GM21423 (cell line): ENCODE measurements around the gene GINS2.

Experiments
- ATAC-seq: cut with Tn5 transposase; IDR thresholded peaks from one replicate; pipeline ENCODE4 v1.9.1; 2021; ENCODE audit warnings: mild to moderate bottlenecking, moderate library complexity; ENCODE audit not compliant: unreplicated experiment

Gene GINS2

DNA sequence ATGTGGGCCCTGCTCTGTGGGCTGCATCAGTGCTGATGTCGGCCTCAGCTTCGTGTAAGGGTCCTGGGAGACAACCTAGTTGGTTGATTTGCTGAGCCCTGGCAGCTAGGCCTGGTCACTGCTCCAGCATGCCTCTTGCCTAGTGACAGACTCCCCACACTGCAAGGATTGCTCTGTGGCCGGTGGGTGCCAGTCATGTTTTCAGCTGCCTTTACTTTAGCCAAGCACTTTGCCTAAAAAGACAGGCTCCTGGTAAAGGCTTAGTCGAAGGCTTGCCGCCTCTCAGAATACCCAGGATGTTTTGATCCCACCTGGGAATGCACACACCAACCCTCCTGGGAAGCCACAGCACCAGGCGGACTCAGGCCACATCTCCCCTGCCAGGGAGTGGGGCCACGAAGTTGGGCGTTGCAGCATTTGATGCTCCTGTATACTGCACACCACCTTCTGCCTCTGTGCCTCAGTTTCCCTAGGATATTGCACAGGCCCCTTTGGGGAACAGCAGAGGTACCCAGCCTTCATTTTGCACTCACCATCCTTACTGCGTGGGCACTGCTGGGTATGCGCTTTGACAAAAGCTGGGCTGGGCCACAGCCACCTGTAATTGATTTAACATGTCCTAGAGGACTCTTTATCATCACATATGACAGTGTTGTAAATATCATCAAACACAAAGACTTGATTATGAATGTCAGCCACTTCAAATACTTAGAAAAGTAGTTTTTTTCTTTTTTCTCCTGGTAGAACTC lies 19.9 kb downstream of the GINS2 start:
- no peak for ATAC-seq

DNA sequence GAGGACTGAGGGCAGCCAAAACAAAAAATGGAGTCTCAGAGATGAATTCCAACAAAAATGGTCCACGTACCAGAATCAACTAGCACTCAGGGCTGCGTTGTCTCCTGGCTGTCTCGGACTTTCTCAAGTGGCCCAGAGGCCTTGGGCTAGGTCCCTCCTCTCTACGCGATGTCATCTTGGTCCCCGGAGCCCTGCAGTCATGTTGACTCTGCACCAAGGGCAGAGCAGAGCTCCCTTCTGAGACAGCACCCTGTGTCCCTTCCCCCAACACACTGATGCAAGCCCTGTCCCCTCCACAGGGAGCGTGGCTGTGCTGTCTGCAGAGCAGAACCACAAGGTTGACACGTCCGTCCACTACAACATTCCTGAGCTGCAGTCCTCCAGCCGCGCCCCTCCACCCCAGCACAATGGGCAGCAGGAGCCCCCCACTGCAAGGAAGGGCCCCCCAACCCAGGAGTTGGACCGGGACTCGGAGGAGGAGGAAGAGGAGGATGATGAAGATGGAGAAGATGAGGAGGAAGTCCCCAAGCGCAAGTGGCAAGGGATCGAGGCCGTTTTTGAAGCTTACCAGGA lies 20.8 kb downstream of the GINS2 start:
- no peak for ATAC-seq

DNA sequence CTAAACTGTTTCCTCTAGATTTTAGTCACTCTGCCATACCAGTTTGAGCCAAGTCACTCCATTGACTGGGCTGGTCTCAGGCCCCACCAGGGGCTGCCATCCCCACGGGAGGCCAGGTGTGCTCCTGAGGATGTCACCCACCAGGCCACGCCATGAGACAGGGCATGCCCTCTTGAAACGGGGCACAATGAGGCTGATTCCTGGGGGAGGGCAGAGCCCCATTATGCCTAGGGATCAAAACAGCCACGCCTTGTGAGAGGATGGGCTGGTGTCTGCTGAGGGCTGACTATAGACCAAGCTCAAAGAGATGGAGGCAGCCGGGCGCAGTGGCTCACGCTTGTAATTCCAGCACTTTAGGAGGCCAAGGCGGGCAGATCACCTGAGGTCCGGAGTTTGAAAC lies 21.5 kb downstream of the GINS2 start:
- ATAC-seq: no peak

DNA sequence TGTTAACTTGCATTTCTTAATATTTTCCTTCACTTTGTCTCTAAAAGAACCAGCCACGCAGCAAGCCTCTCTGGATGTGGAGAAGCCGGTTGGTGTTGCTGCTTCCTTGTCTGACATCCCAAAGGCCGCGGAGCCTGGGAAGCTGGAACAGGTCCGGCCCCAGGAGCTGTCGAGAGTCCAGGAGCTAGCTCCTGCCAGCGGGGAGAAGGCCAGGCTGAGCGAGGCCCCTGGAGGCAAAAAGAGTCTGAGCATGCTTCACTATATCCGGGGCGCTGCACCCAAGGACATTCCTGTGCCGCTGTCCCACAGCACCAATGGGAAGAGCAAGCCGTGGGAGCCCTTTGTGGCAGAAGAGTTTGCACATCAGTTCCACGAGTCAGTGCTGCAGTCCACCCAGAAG lies 22.8 kb downstream of the GINS2 start:
- ATAC-seq: no peak

DNA sequence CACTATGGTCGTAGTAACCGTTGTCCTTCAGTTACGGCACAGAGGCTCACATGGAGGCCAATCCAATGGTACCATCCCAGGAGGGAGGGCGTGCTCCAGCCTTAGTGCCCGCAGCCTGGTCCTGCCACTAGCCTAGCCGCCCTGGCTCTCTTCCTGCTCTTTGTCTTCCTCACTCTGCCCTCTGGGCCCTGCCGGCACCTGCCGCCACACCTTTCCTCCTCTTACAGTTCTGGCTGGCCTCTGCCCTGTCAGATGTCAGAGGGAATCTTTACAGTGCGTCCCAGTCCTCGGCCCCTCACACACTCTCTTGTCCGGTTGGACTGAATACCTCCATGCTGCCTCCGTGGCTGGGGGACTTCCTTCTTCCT lies 23.4 kb downstream of the GINS2 start:
- ATAC-seq: no peak

DNA sequence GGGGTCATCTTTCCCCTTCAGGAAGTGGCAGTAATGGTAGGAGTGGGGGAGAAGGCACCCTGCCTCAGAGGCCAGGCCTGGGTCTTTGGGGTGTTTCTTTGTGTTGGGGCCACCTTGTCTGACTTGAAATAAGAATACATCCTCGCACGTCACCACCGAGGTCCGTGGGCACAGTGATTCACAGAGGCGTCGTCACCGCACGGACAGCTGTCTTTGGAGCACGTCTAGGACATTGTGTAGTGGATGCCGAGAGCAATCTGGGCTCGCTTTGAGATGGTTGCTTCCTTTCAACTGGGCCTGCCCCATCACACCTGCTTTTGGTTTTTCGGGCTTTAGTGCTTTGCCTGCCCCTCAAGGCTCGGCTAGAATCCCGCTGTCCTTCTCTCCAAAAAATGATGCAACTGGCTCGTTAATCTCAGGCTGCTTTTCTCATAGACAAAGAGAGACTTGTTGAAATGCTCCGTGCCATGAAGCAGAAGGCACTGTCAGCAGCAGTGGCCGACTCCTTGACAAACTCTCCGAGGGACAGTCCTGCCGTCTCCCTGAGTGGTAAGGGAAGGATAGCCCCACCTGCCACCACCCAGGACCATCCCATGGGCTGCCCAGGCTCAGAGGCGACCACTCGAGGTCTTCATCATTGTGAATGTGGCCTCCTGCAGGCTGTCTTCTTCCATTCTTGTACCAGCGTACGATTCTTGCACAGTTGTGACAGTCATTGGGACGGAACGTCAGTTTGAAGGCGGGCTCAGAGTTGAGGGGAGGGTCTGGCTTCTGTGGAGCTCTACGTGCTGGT lies 24.0 kb downstream of the GINS2 start:
- no peak for ATAC-seq

DNA sequence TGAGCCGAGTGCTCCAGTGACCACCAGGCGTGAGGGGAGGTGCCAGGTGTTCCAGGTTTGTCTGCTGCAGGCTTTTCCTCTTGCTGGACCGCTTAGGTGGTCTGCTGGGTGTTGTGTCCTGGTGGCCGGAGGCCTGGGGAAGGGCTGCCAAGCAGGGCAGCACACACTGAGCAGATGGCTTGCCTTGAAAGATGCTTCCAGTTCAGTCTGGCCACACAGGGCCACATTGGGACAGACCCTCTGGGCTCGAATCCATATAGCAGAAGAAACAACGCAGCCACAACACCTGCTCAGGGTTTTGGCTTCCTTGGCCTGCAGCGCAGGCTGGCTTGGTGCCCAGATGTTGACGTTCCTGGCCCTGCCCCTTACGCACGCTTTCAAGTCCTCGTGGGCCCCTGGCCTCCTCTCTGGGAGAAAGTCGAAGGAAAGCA lies 24.8 kb downstream of the GINS2 start:
- ATAC-seq: no peak

DNA sequence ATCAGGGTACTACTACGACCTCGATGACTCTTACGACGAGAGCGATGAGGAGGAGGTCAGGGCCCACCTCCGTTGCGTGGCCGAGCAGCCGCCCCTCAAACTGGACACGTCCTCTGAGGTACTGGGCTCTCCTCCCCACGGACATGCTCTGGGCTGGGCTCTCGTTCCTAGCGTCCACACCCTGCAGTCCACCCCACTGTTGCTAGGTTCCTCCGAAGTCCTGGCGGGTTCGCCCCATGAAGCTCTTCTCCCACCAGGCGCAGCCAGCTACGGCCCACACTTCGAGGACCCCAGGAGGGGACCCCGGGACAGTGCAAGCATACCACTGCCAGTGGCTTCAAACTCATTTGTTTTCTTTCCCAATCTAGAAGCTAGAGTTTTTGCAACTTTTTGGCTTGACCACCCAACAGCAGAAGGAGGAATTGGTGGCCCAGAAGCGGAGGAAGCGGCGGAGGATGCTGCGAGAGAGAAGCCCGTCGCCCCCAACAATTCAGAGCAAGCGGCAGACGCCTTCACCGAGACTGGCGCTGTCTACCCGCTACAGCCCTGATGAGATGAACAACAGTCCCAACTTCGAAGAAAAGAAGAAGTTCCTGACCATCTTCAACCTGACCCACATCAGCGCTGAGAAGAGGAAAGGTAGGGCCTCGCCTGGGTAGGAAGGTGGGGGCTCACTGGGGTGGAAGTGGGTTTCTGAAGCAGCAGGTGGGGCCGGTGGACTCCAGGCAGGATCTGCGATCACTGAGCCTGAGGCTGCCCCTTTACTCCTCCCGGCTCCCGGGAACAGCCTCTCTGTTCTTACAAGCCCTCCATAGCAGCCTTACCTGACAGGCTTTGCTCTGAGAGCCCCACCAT lies 25.6 kb downstream of the GINS2 start:
- no peak for ATAC-seq

DNA sequence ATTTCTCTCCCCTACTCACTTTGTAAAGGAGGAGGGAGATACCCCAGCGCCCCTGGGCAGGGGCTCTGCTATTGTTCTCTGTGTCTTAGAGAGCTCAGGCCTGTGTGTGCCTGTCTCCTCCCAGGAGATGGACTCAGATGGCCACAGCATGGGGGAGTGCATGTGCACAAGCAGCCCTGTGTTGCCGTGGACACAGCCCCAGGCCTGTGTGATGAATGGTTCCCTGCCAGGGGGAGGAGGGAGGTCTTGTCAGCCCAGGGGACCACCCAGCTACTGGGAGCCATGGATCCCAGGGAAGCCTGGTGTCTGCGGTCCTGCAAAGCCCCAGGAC lies 26.3 kb downstream of the GINS2 start:
- no peak for ATAC-seq

DNA sequence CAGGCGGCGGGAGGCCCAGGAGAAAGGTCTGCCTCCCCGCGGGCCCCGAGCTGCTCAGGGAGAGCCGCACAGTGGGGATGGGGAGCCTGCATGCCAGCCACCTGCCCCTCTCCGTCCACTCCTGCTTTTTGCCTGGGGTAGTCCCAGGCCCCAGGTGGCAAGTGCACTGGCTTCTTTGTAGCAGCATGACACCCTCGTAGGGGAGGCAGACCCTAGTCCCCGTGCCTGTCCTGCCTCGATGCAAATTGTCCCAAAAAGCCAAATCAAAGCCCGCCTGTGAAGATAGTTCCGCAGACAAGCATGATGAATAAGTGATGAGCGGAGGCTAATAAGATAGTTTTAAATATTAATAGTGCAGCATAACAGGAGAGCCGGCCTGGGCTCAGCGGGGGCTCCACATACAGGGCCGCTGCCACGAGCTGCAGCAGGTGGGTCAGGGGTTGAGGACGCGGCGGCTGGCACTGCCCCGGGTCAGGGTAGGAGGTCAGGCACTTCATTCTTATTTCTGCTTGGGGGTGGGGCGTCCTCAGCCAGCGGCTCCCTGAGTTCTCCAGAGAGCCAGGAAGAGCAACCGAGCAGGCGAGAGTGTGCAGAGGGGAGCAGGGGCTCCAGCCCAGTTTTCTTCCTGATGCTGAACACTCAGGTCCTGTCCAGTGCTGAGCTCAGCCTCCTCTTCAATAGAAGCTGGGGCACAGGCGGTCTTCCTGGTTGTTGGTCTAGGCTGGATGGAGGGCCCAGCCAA lies 26.8 kb downstream of the GINS2 start:
- ATAC-seq: no peak

DNA sequence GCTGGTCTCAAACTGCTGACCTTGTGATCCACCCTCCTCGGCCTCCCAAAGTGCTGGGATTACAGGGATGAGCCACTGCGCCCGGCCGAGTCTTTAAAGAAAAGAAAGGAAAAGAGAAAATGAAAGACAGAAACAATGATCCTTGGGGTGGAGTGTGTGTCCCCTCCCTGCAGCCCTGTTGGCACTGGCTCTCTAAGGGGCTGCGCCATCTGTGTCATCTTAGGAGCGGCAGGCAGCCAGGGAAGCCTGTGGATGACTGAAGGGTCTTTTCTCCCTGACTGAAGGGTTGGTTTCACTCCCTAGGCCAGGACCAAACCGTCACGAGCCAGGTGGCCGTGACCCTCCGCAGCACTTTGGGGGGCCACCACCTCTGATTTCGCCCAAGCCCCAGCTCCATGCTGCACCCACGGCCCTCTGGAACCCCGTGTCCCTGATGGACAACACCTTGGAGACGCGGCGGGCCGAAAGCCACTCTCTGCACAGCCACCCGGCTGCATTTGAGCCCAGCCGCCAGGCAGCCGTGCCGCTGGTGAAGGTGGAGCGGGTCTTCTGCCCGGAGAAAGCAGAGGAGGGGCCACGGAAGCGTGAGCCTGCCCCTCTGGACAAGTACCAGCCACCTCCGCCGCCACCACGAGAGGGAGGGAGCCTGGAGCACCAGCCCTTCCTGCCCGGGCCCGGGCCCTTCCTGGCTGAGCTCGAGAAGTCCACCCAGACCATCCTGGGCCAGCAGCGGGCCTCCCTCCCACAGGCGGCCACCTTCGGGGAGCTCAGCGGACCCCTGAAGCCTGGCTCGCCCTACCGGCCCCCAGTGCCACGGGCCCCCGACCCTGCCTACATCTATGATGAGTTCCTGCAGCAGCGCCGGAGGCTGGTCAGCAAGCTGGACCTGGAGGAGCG lies 27.7 kb downstream of the GINS2 start:
- no peak for ATAC-seq

DNA sequence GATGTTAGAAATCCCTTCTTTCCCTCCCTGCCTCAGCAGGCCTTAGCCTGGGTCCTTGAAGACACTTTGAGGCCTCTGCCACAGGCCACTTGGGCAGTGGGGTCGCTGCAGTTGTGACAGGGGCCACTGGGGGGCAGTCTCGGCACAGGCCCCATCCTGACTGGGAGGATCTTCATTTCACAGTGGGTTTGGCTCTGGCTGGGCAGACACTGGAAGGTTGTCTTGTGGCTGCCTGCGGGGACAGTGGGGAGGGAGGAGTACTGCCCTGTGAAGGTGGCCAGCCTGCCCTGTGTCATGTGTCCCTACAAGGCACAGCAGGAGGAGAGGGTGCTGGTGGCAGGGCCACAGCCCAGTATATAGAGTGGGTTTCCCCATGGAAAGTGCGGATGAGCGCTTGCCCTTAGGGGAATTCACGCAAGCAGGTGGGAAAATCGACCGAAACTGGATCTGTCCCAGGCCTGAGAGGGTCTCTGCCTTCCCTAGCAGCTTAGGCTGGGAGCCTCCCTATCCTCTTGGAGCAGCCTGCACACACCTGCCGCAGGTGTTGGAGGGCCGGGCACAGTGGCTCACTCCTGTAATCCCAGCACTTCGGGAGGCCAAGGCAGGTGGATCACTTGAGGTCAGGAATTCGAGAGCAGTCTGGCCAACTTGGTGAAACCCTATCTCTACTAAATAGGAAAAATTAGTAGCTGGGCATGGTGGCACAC lies 28.8 kb downstream of the GINS2 start:
- ATAC-seq: no peak

DNA sequence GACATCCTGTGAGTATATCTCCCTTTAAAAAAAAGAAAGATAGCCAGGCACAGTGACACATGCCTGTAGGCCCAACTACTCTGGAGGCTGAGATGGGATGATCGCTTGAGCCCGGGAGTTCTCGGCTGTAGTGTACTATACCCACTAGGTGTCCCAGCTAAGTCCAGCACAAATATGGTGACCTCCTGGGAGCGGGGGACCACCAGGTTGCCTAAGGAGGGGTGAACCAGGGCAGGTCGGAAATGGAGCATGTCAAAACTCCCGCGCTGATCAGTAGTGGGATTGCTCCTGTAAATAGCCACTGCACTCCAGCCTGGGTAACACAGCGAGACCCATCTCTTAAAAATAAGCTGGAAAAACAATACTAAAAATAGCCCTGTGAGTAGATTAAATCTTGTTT lies 29.4 kb downstream of the GINS2 start:
- no peak for ATAC-seq

DNA sequence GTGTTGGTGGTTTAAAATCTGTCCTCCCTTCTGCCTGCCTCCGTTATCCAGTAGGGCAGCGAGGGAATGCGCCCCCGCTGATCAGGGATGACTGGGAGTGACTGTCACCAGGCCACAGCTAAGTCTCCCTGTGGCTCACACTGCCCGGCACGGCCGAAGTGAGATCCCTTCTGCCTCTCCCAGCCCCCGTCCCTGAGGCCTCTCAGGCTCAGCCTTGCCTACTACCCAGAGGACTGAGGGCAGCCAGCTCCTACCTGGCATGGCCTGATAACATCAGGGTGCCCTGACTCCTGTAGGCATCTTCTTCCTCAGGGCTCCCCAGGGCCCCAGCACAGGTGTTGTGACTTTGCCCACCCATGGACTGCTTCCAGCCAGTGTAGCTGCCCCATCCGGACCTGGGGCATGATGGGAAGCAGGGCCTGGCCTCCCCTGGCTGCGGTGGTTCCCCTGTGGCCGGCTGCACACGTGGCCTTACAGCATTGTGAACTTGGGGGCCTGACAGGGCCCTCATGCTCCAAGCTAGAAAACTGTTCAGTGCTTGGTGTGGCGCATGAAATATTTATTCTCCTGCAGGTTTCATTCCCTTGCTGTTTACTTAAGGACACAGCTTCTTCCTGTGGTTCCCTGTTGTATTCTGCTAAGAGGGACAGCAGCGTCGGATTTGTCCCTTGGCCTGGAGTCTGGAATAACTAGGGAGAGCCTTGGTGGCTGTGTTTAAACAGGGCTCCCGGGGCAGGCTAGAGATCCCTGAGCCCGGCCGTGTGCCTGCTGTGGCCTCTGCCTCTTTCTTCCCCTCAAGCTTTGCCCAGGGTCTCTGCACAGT lies 30.0 kb downstream of the GINS2 start:
- ATAC-seq: no peak

DNA sequence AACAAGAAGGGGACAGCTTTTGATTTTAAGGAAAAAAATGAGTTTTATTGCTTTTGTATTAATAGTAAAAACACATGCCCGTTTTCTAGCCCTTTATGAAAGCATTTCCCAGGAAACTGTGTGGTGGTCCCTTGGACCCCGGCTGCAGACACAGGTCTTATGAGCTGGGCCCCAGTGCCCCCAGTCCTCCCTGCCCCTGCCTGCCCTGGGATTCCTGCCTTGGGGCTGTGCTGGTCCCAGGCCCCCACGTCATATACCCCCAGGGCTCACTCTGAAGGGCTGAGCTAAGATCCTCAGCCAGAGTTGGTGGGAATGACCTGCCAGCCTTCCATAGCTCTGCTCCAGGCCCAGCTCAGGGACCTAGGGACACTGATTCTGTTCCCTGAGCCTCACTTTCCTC lies 30.8 kb downstream of the GINS2 start:
- ATAC-seq: no peak

DNA sequence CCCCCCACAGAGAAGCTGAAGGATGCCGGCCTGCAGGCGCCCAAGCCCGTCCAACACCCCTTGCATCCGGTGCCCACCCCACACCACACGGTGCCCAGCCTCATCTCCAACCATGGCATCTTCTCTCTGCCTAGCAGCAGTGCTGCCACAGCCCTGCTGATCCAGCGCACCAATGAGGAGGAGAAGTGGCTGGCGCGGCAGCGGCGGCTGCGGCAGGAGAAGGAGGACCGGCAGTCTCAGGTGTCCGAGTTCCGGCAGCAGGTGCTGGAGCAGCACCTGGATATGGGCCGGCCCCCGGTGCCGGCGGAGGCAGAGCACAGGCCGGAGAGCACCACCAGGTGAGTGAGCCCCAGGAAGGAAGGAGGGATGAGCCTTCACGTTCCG lies 31.5 kb downstream of the GINS2 start:
- ATAC-seq: no peak

DNA sequence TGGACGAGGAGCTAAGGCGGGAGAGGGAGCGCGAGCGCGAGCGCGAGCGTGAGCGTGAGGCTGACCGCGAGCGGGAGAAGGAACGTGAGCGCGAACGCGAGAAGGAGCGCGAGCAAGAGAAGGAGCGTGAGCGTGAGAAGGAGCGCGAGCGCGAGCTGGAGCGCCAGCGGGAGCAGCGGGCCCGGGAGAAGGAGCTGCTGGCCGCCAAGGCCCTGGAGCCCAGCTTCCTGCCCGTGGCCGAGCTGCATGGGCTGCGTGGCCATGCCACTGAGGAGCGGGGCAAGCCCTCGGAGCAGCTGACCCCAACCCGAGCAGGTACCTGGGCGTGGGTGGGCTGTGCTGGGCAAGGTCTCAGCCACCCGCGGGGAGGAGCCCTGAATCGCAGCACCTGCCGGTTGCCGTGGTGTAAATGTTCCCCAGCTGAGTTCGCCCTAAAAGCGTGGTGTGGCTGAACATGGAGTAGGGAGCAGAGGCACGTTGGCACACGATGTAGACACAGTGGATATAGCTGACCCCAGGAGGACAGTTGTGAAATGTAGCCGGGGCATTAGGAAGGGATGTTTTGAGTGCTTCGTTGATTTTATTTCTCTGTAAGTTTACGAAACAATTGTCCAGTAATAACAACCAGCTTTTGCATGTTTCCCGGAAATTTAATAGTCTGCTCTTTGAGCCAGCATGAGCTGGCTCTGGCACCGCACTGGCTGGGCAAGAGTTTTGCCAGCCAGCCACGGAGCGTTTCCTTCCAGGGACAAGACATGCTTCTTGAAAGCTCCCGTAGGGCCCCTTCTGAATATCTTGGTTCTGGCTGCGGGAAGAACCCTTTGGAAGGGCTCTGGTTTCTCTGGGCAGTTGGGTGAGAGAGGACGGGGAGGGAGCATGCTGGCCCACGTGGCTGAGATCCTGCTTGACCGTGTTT lies 32.1 kb downstream of the GINS2 start:
- ATAC-seq: no peak
